Lower lobe of right lung (tissue), 2 donors: ENCODE measurements around the gene ABI1. TPM values are rescaled to one million over a fixed set of nuclear protein-coding genes. Genes with fewer than 3 reads are reported as not detected.

Source experiments
- ATAC-seq, 2 donors: fragments of 200-7000 bp; cut with Tn5 transposase; one replicate each; pipeline ENCODE4 v1.9.1; 2020 to 2022; ENCODE audit warnings: mild to moderate bottlenecking in 2 of 2, moderate library complexity in 2 of 2
- DNase-seq: peaks from one replicate; pipeline ENCODE4 v3.0.0-alpha.2; 2020
- H3K27ac ChIP-seq: fragments of 200-600 bp; one replicate; pipeline ENCODE4 v1.8.0; 2022
- H3K27me3 ChIP-seq: fragments of 200-600 bp; one replicate; pipeline ENCODE4 v1.8.0; 2022; ENCODE audit warnings: low read depth
- H3K36me3 ChIP-seq: fragments of 200-600 bp; one replicate; pipeline ENCODE4 v1.8.0; 2022; ENCODE audit warnings: mild to moderate bottlenecking
- H3K4me1 ChIP-seq: fragments of 200-600 bp; one replicate; pipeline ENCODE4 v1.8.0; 2022
- H3K4me3 ChIP-seq: fragments of 200-600 bp; one replicate; pipeline ENCODE4 v1.8.0; 2022; ENCODE audit warnings: mild to moderate bottlenecking
- H3K9me3 ChIP-seq: fragments of 200-600 bp; one replicate; pipeline ENCODE4 v1.8.0; 2022
- CTCF ChIP-seq: fragments of 200-600 bp; IDR thresholded peaks from one replicate; pipeline ENCODE4 v1.8.0; 2022; ENCODE audit warnings: antibody characterized with exemption, mild to moderate bottlenecking
- intact Hi-C: fragments of 100-400 bp; cut with DNase I; formaldehyde crosslinking; loops from one replicate; pipeline ENCODE4 v1.11.0; 2022
- total RNA-seq: library from RNA; stranded (reverse); fragmentation: NEBNext Ultra II Directional; extraction: Animal tissue kit (Norgen Biotek cat#: 25700); gene quantifications from one replicate; pipeline ENCODE4 v1.2.1, GENCODE V29; 2021
- donor health status: DM: no; HTN: yes; CAD: no; lungs with severe emphysema.

Gene ABI1
- total RNA-seq, 1 donor from 2014 or later: 65.1 TPM

DNA sequence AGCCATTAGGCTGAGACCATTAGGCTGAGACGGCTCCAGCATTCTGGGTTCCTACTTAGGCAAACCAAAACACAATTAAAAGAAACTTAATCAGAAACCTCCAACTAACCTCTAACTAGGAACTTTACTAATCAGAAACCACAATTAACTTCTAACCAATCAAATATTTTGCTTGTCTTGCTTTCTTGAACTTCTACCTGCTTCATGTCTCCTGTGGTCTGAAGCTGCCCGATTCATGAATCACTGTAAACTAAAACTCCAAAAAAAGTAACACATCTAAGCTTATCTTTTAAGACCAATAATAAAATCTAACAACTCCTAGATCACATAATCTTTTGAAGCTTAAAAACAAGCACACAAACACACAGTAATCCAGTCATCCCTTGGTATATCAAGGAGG is 87.1 kb downstream of the ABI1 start:
- no peak overlapping the region for H3K27ac ChIP-seq
- no peak overlapping the region for H3K4me3 ChIP-seq
- no peak for DNase-seq
- no peaks in the 10 kb centered on the region for H3K27me3 ChIP-seq
- intact Hi-C loops: no loop called here
- H3K36me3 ChIP-seq: peaks cover 7% of the 10 kb centered on the region
- no peaks in the 10 kb centered on the region for H3K9me3 ChIP-seq
- no peak for ATAC-seq
- no peaks in the 10 kb centered on the region for H3K4me1 ChIP-seq
- no peak for TF ChIP-seq CTCF

GRCh38 chr10:26770069-26770468 is 90.7 kb downstream of the ABI1 start:
- intact Hi-C loops: no loop called here
- H3K4me3 ChIP-seq: no peak overlapping the region
- peaks cover 24% of the 10 kb centered on the region for H3K36me3 ChIP-seq
- no peaks in the 10 kb centered on the region for H3K27me3 ChIP-seq
- ATAC-seq: no peak
- no peak overlapping the region for H3K27ac ChIP-seq
- H3K4me1 ChIP-seq: no peaks in the 10 kb centered on the region
- no peak for DNase-seq
- no peaks in the 10 kb centered on the region for H3K9me3 ChIP-seq
- no peak for TF ChIP-seq CTCF

DNA sequence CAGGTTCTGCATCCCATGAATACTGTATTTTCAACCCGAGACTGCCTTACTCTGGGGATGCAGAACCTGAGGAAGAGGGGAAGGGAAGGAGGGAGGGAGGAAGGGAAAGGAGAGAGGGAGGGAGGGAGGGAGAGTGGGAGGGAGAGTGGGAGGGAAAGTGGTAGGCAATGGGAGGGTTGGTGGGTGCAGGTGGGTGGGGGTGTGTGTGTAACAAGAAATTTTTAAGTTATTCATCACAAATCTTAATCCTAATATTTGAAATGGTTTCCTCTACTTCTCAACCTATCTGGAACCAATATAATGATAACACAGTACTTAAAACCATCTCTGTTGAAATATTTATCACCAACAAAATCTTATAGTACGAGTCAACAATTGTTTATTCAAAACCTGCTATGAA is 95.2 kb downstream of the ABI1 start:
- Histone ChIP-seq H3K27ac (no peak overlapping the region), H3K27me3 (no peaks in the 10 kb centered on the region), H3K4me3 (no peak overlapping the region), H3K4me1 (no peaks in the 10 kb centered on the region), H3K36me3 (peaks cover 55% of the 10 kb centered on the region), H3K9me3 (no peaks in the 10 kb centered on the region)
- ATAC-seq: no peak
- TF ChIP-seq CTCF: no peak
- intact Hi-C loops: no loop called here
- DNase-seq: no peak

GRCh38 chr10:26759008-26759407 is 101.8 kb downstream of the ABI1 start:
- H3K27ac ChIP-seq: no peak overlapping the region
- ATAC-seq: no peak
- DNase-seq: no peak
- H3K4me1 ChIP-seq: no peaks in the 10 kb centered on the region
- no peak for TF ChIP-seq CTCF
- H3K4me3 ChIP-seq: no peak overlapping the region
- no peaks in the 10 kb centered on the region for H3K27me3 ChIP-seq
- no peaks in the 10 kb centered on the region for H3K9me3 ChIP-seq
- H3K36me3 ChIP-seq: peaks cover 32% of the 10 kb centered on the region
- intact Hi-C loops: no loop called here

DNA sequence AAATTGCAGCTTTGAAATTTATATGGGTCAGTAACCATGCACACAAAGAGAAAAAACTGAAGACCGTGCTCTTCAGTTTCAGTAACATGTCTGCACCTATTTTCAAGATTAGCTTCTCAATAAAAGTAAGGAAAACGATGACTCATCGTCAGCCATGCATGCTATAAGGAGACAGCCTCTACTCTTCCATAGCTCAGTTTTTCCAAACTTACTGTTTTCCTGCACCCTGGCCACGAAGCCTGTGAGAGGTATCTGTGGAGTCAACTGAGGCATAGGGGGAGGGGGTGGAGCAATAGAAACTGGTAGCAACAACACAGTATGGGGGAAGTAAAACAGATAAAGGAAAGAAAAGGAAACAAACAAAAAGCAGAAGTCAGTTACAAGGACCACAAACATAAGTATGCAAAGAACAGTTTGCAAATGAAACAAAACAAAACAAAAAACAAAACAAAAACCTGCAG is 105.3 kb downstream of the ABI1 start:
- DNase-seq: no peak
- H3K4me1 ChIP-seq: no peaks in the 10 kb centered on the region
- no peak overlapping the region for H3K4me3 ChIP-seq
- H3K36me3 ChIP-seq: peaks cover 25% of the 10 kb centered on the region
- no peak for ATAC-seq
- H3K27ac ChIP-seq: no peak overlapping the region
- intact Hi-C loops: no loop called here
- no peaks in the 10 kb centered on the region for H3K27me3 ChIP-seq
- no peaks in the 10 kb centered on the region for H3K9me3 ChIP-seq
- no peak for TF ChIP-seq CTCF

- ATAC-seq (no peak), DNase-seq (no peak)
- H3K9me3 ChIP-seq: no peaks in the 10 kb centered on the region
- no peak for TF ChIP-seq CTCF
- H3K27ac ChIP-seq: no peak overlapping the region
- H3K36me3 ChIP-seq: peaks cover 82% of the 10 kb centered on the region
- H3K27me3 ChIP-seq: no peaks in the 10 kb centered on the region
- H3K4me1 ChIP-seq: no peaks in the 10 kb centered on the region
- intact Hi-C loops: no loop called here
- H3K4me3 ChIP-seq: no peak overlapping the region
Measured at GRCh38 chr10:26746061-26746460, 114.7 kb downstream of the ABI1 start.
